Activated CD8-positive, alpha-beta T cell treated with anti-CD3 and anti-CD28 coated beads for 36 hours (primary cell): ENCODE results near the gene DCC. TPM values are rescaled to one million over a fixed set of nuclear protein-coding genes. Genes with fewer than 3 reads are reported as not detected.

Source experiments
- ATAC-seq: fragments of 200-7000 bp; cut with Tn5 transposase; one replicate; pipeline ENCODE4 v1.10.0; 2021; ENCODE audit warnings: mild to moderate bottlenecking, moderate library complexity
- CTCF ChIA-PET: fragments of 350-600 bp; sonication (Branson Sonifier 250); formaldehyde crosslinking; loops from one replicate; lab custom pipeline; 2021; ENCODE audit warnings: antibody characterized with exemption; lab: Charles Lee
- POLR2A ChIA-PET: fragments of 350-600 bp; sonication (Branson Sonifier 250); formaldehyde crosslinking; loops from one replicate; lab custom pipeline; 2021; ENCODE audit warnings: antibody characterized with exemption; lab: Charles Lee
- DNase-seq: peaks from one replicate; pipeline ENCODE4 v3.0.0-alpha.2; 2020
- H3K27ac Mint-ChIP-seq: one replicate; pipeline ENCODE4 v1.8.0; 2021; ENCODE audit warnings: mild to moderate bottlenecking, mixed read lengths
- H3K27me3 Mint-ChIP-seq: one replicate; pipeline ENCODE4 v1.8.0; 2021; ENCODE audit warnings: mixed read lengths
- H3K36me3 Mint-ChIP-seq: one replicate; pipeline ENCODE4 v1.8.0; 2021; ENCODE audit warnings: low read depth, mixed read lengths
- H3K4me1 Mint-ChIP-seq: one replicate; pipeline ENCODE4 v1.8.0; 2021; ENCODE audit warnings: low read depth, mixed read lengths
- H3K4me3 Mint-ChIP-seq: one replicate; pipeline ENCODE4 v1.8.0; 2021; ENCODE audit warnings: mild to moderate bottlenecking, moderate library complexity, mixed read lengths
- H3K9me3 Mint-ChIP-seq: one replicate; pipeline ENCODE4 v1.8.0; 2021; ENCODE audit warnings: mixed read lengths
- intact Hi-C: fragments of 100-400 bp; cut with micrococcal nuclease; formaldehyde crosslinking; loops from one replicate; pipeline ENCODE4 v1.10.0; 2022
- total RNA-seq, 2 experiments: library from RNA; stranded (reverse); gene quantifications; one replicate each; pipeline ENCODE4 v1.2.3, GENCODE V29; 2021
- TF ChIP-seq, protein P1 (sequence below): fragments of 200-600 bp; IDR thresholded peaks from one replicate; pipeline ENCODE4 v1.8.0; 2022; ENCODE audit warnings: antibody characterized with exemption, mild to moderate bottlenecking

DCC gene, protein sequence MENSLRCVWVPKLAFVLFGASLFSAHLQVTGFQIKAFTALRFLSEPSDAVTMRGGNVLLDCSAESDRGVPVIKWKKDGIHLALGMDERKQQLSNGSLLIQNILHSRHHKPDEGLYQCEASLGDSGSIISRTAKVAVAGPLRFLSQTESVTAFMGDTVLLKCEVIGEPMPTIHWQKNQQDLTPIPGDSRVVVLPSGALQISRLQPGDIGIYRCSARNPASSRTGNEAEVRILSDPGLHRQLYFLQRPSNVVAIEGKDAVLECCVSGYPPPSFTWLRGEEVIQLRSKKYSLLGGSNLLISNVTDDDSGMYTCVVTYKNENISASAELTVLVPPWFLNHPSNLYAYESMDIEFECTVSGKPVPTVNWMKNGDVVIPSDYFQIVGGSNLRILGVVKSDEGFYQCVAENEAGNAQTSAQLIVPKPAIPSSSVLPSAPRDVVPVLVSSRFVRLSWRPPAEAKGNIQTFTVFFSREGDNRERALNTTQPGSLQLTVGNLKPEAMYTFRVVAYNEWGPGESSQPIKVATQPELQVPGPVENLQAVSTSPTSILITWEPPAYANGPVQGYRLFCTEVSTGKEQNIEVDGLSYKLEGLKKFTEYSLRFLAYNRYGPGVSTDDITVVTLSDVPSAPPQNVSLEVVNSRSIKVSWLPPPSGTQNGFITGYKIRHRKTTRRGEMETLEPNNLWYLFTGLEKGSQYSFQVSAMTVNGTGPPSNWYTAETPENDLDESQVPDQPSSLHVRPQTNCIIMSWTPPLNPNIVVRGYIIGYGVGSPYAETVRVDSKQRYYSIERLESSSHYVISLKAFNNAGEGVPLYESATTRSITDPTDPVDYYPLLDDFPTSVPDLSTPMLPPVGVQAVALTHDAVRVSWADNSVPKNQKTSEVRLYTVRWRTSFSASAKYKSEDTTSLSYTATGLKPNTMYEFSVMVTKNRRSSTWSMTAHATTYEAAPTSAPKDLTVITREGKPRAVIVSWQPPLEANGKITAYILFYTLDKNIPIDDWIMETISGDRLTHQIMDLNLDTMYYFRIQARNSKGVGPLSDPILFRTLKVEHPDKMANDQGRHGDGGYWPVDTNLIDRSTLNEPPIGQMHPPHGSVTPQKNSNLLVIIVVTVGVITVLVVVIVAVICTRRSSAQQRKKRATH (N-terminal part only)
- not detected for total RNA-seq

DNA sequence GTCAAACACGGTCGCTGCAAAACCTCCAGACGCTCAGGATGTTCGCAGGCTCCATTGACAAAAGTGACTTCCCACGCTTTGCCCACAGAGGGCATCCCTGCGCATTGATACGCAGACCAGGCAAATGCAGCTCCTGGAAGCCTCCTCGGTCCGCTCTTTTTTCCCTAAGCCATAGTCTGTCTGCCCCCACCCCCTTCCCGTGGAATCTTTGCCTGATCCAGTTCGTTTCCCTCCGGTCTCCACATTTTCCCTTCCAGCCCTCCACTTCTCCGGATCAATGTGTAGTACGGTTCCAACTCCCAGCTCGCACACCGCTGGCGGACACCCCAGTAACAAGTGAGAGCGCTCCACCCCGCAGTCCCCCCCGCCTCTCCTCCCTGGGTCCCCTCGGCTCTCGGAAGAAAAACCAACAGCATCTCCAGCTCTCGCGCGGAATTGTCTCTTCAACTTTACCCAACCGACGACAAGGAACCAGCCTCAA is at the start of gene DCC:
DCC (plus strand) TSS at position 307 of the 481 bp plus-strand sequence. CDS start 591 bp downstream, outside the sequence.
- Mint-ChIP-seq H3K4me3 (no peak within 1 kb of the TSS), H3K4me1 (no peaks in the 10 kb centered on the region)
- POLR2A ChIA-PET, result no interaction called here

DNA sequence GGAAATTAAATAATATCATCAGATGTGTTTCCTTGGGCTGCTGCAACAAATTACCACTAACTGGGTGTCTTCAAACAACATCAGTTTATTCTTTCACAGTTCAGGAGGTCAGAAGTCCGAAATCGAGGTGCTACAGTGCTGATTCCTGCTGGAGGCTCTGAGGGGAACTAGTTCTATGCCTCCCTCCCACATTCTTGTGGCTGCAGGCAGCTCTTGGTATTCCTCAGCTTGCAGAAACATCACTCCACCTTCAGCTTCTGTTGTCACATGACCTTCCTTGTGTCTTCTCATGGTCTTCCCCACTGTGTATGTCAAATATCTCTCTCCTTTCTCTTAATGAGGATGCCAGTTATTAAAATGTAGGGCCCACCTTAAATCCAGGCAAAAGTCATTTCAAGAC is 29.3 kb upstream of the DCC start:
- ChIA-PET CTCF (no interaction called here), POLR2A (no interaction called here)
- Mint-ChIP-seq H3K36me3 (no peaks in the 10 kb centered on the region), H3K4me3 (no peak overlapping the region), H3K9me3 (peaks cover 2% of the 10 kb centered on the region), H3K27me3 (no peaks in the 10 kb centered on the region), H3K27ac (no peak overlapping the region), H3K4me1 (no peaks in the 10 kb centered on the region)
- DNase-seq, result no peak
- no peak for ATAC-seq
- intact Hi-C loops, result no loop called here
- TF ChIP-seq, protein P1, sequence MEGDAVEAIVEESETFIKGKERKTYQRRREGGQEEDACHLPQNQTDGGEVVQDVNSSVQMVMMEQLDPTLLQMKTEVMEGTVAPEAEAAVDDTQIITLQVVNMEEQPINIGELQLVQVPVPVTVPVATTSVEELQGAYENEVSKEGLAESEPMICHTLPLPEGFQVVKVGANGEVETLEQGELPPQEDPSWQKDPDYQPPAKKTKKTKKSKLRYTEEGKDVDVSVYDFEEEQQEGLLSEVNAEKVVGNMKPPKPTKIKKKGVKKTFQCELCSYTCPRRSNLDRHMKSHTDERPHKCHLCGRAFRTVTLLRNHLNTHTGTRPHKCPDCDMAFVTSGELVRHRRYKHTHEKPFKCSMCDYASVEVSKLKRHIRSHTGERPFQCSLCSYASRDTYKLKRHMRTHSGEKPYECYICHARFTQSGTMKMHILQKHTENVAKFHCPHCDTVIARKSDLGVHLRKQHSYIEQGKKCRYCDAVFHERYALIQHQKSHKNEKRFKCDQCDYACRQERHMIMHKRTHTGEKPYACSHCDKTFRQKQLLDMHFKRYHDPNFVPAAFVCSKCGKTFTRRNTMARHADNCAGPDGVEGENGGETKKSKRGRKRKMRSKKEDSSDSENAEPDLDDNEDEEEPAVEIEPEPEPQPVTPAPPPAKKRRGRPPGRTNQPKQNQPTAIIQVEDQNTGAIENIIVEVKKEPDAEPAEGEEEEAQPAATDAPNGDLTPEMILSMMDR, result no peak

More for the DNA sequence above, at the start of gene DCC:
- peak; percentile 4 for DNase-seq
- intact Hi-C loops, result no loop called here
- no peaks in the 10 kb centered on the region for H3K36me3 Mint-ChIP-seq
- CTCF ChIA-PET, result no interaction called here
- H3K9me3 Mint-ChIP-seq, result peaks cover 8% of the 10 kb centered on the region
- ATAC-seq, result no peak
- H3K27me3 Mint-ChIP-seq, result peaks cover 37% of the 10 kb centered on the region
- no peak within 1 kb of the TSS for H3K27ac Mint-ChIP-seq
- TF ChIP-seq, protein P1, result no peak

- CTCF ChIA-PET, result no interaction called here
- no peaks in the 10 kb centered on the region for H3K4me1 Mint-ChIP-seq
- TF ChIP-seq, protein P1, result no peak
- no peaks in the 10 kb centered on the region for H3K36me3 Mint-ChIP-seq
- intact Hi-C loops, result no loop called here
- POLR2A ChIA-PET, result no interaction called here
- DNase-seq, result no peak
- no peak overlapping the region for H3K27ac Mint-ChIP-seq
- no peak for ATAC-seq
- no peaks in the 10 kb centered on the region for H3K27me3 Mint-ChIP-seq
- no peak overlapping the region for H3K4me3 Mint-ChIP-seq
- H3K9me3 Mint-ChIP-seq, result peaks cover 2% of the 10 kb centered on the region
Measured at GRCh38 chr18:52311331-52311730, 28.7 kb upstream of the DCC start.

GRCh38 chr18:52312346-52312745 is 27.7 kb upstream of the DCC start:
- Mint-ChIP-seq H3K4me3 (no peak overlapping the region), H3K36me3 (no peaks in the 10 kb centered on the region), H3K27me3 (no peaks in the 10 kb centered on the region), H3K9me3 (peaks cover 6% of the 10 kb centered on the region), H3K4me1 (no peaks in the 10 kb centered on the region), H3K27ac (no peak overlapping the region)
- CTCF ChIA-PET, result no interaction called here
- POLR2A ChIA-PET, result no interaction called here
- intact Hi-C loops, result no loop called here
- DNase-seq, result no peak
- TF ChIP-seq, protein P1, result no peak
- ATAC-seq, result no peak
